Neural crest cell (in vitro differentiated cells): ENCODE data around the gene ZNF652. TPM values are rescaled to one million over a fixed set of nuclear protein-coding genes. Genes with fewer than 3 reads are reported as not detected.

Experiments
- DNase-seq: peaks from one replicate; pipeline ENCODE4 v3.0.0; 2021; ENCODE audit warnings: low read depth, mixed read lengths, low spot score
- H3K27ac Mint-ChIP-seq: one replicate; pipeline ENCODE4 v1.8.0; 2021; ENCODE audit warnings: mild to moderate bottlenecking, mixed read lengths; ENCODE audit not compliant: unreplicated experiment
- H3K27me3 Mint-ChIP-seq: 2 replicates; pipeline ENCODE4 v1.8.0; 2021; ENCODE audit warnings: low read depth, mild to moderate bottlenecking, mixed read lengths
- H3K36me3 Mint-ChIP-seq: 2 replicates; pipeline ENCODE4 v1.8.0; 2021; ENCODE audit warnings: low read depth, mild to moderate bottlenecking, mixed read lengths
- H3K4me1 Mint-ChIP-seq: 2 replicates; pipeline ENCODE4 v1.8.0; 2021; ENCODE audit warnings: mixed read lengths
- H3K4me3 Mint-ChIP-seq: one replicate; pipeline ENCODE4 v1.8.0; 2021; ENCODE audit warnings: mild to moderate bottlenecking, mixed read lengths
- H3K9me3 Mint-ChIP-seq: 2 replicates; pipeline ENCODE4 v1.8.0; 2021; ENCODE audit warnings: mixed read lengths
- CTCF ChIP-seq: fragments of 200-600 bp; sonication (generic); conservative IDR thresholded peaks from 2 replicates; pipeline ENCODE4 v1.5.0; 2021; ENCODE audit warnings: antibody characterized with exemption, mild to moderate bottlenecking
- total RNA-seq: library from RNA; stranded (reverse); gene quantifications from 2 replicates; pipeline ENCODE4 v1.2.1, GENCODE V29; 2021

The ZNF652 gene
- total RNA-seq, 1 donor from 2014 or later = 42.1 TPM

DNA sequence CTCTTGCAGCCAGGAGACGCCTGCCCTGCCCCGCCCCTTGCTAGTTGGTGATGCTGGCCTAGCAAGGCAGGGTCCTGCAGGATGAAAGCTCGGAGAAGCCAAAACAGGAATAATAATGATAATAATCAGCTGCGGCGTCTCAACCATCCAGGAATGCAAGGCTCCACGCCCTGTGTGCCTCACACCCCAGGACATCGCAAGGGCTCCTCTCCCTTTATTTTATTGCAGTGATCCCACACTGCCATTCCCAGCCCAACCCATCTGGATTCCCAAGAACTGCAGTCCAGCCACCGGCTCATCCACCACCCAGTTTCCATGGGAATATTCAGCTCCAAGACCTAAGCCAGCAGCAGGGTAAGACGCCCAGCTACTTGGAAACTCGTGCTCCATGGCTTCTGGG is 21.0 kb upstream of the ZNF652 start:
- no peak for DNase-seq
- Mint-ChIP-seq H3K4me3 (no peak overlapping the region), H3K27ac (no peak overlapping the region), H3K27me3 (no peaks in the 10 kb centered on the region), H3K9me3 (peaks cover 3% of the 10 kb centered on the region), H3K4me1 (peaks cover 14% of the 10 kb centered on the region), H3K36me3 (no peaks in the 10 kb centered on the region)
- TF ChIP-seq CTCF = no peak

GRCh38 chr17:49382556-49382955 is 20.5 kb upstream of the ZNF652 start:
- Mint-ChIP-seq H3K4me3 (no peak overlapping the region), H3K9me3 (peaks cover 3% of the 10 kb centered on the region), H3K27me3 (no peaks in the 10 kb centered on the region), H3K4me1 (peaks cover 12% of the 10 kb centered on the region), H3K27ac (no peak overlapping the region), H3K36me3 (no peaks in the 10 kb centered on the region)
- TF ChIP-seq CTCF = no peak
- DNase-seq = no peak

- no peaks in the 10 kb centered on the region for H3K36me3 Mint-ChIP-seq
- TF ChIP-seq CTCF = no peak
- peaks cover 3% of the 10 kb centered on the region for H3K9me3 Mint-ChIP-seq
- peaks cover 11% of the 10 kb centered on the region for H3K4me1 Mint-ChIP-seq
- H3K27me3 Mint-ChIP-seq = no peaks in the 10 kb centered on the region
- no peak overlapping the region for H3K4me3 Mint-ChIP-seq
- no peak for DNase-seq
- H3K27ac Mint-ChIP-seq = peak overlapping the region; percentile 78
Observed at GRCh38 chr17:49381793-49382192, 19.7 kb upstream of the ZNF652 start.

DNA sequence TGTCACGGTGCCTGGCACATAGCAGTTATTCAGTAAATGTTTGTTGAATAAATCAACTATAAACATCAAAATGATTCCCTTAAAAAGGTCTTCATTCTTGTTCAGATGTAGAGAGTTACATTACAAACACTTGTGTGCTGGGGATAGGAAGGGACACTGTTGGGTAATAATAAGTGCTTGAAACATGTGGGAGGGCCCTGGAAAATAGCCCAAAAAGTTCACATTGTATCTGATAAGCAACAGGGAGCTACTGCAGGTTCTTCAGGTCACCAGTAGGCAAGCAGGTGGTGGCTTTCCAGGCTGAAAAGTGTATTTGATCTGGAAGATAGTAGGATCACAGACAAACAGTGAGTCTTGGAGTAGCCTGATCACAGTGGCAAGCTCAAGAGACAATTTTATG is 19.0 kb upstream of the ZNF652 start:
- no peak overlapping the region for H3K4me3 Mint-ChIP-seq
- no peak for DNase-seq
- H3K36me3 Mint-ChIP-seq = no peaks in the 10 kb centered on the region
- no peak for TF ChIP-seq CTCF
- H3K27me3 Mint-ChIP-seq = no peaks in the 10 kb centered on the region
- H3K4me1 Mint-ChIP-seq = peaks cover 18% of the 10 kb centered on the region
- H3K27ac Mint-ChIP-seq = peak overlapping the region; percentile 6
- H3K9me3 Mint-ChIP-seq = peaks cover 3% of the 10 kb centered on the region

DNA sequence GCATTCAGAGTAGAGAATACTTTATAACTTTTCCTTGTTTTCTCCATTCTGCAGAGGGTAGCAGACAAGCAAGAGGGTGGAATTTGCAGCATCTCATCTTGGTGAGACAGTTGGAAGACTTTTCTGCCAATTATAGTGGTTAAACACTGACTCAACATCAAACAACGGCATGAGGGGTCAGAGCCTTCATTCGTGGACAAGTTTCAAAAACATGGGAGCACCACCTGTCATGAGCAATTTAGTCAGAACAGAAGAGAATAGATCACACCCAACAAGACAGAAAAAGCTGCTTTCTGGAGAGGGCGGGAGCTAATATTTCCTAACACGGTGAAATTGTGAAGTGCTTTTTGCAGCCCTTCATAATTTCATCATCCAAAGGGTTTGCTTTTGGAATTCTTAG is 17.9 kb upstream of the ZNF652 start:
- Mint-ChIP-seq H3K9me3 (peaks cover 3% of the 10 kb centered on the region), H3K36me3 (no peaks in the 10 kb centered on the region), H3K4me1 (peaks cover 14% of the 10 kb centered on the region), H3K4me3 (no peak overlapping the region), H3K27me3 (no peaks in the 10 kb centered on the region), H3K27ac (no peak overlapping the region)
- no peak for TF ChIP-seq CTCF
- no peak for DNase-seq

- peaks cover 11% of the 10 kb centered on the region for H3K4me1 Mint-ChIP-seq
- H3K9me3 Mint-ChIP-seq = no peaks in the 10 kb centered on the region
- TF ChIP-seq CTCF = no peak
- DNase-seq = no peak
- no peak overlapping the region for H3K4me3 Mint-ChIP-seq
- H3K27me3 Mint-ChIP-seq = no peaks in the 10 kb centered on the region
- no peaks in the 10 kb centered on the region for H3K36me3 Mint-ChIP-seq
- H3K27ac Mint-ChIP-seq = no peak overlapping the region
Observed at GRCh38 chr17:49378311-49378710, 16.3 kb upstream of the ZNF652 start.
